HCT116 (cell line): ENCODE results near the gene CTNNA2. TPM values are rescaled to one million over a fixed set of nuclear protein-coding genes. Genes with fewer than 3 reads are reported as not detected.

ENCODE experiments used
- ATAC-seq: fragments of 200-7000 bp; cut with Tn5 transposase; 2 replicates; pipeline ENCODE4 v1.9.1; 2020; ENCODE audit warnings: mild to moderate bottlenecking, moderate library complexity
- BruUV-seq: library from RNA; stranded (reverse); fragments of 400-500 nt; replicated peaks from 2 replicates; lab custom pipeline; 2021; lab: Mats Ljungman, UMichigan
- CTCF ChIA-PET: fragments of 300-600 bp; sonication (Branson Sonifier 250); formaldehyde crosslinking; loops from one replicate; lab custom pipeline; 2021; ENCODE audit warnings: antibody characterized with exemption; lab: Charles Lee
- POLR2A ChIA-PET: fragments of 300-600, 350-600 bp; sonication (Branson Sonifier 250); formaldehyde crosslinking; loops from one replicate; lab custom pipeline; 2021; ENCODE audit warnings: antibody characterized with exemption; lab: Charles Lee
- RAD21 ChIA-PET, 2 experiments: fragments of 300-600 bp; sonication (Branson Sonifier 250); formaldehyde crosslinking; loops; one replicate each; lab custom pipeline; 2023; ENCODE audit warnings: low total read pairs in 2 of 2; ENCODE audit not compliant: uncharacterized antibody in 2 of 2, unreplicated experiment in 2 of 2, low non-redundant PET in 1 of 2; lab: Charles Lee
- DNase-seq: peaks from one replicate; pipeline ENCODE4 v3.0.0-alpha.2; 2010; ENCODE audit warnings: low read depth, low spot score
- H2AFZ ChIP-seq: fragments of 200-600 bp; shearing (Covaris generic), sonication (generic); 2 replicates; pipeline ENCODE4 v1.6.1; 2017; ENCODE audit warnings: low read depth, mixed run types, mixed read lengths, antibody characterized with exemption, low read length; ENCODE audit not compliant: poor library complexity, severe bottlenecking
- H3K27ac ChIP-seq: 2 replicates; pipeline ENCODE4 v1.5.1; 2012; ENCODE audit warnings: low read depth, low read length
- H3K27me3 ChIP-seq: fragments of 200-600 bp; sonication (generic); 2 replicates; pipeline ENCODE4 v1.6.1; 2016; ENCODE audit warnings: mixed run types, low read length, mixed read lengths; ENCODE audit not compliant: insufficient read depth
- H3K36me3 ChIP-seq, 2 experiments: fragments of 200-500 bp in 1 of 2; fragments of 200-600 bp in 1 of 2; sonication (Bioruptor generic) in 1 of 2; sonication (generic) in 1 of 2; 2 replicates each; pipeline versions ENCODE4 v1.5.1 to v1.6.1; 2014 to 2016; ENCODE audit warnings: low read length in 2 of 2, inconsistent platforms in 1 of 2, mixed read lengths in 1 of 2, mixed run types in 1 of 2; ENCODE audit not compliant: insufficient read depth in 2 of 2, control insufficient read depth in 1 of 2
- H3K4me1 ChIP-seq, 2 experiments: fragments of 200-600 bp in 1 of 2; sonication (generic) in 1 of 2; 2 replicates each; pipeline versions ENCODE4 v1.5.1 to v1.6.1; 2012 to 2017; ENCODE audit warnings: low read length in 2 of 2, inconsistent platforms in 1 of 2, mild to moderate bottlenecking in 1 of 2, mixed read lengths in 1 of 2, mixed run types in 1 of 2, moderate library complexity in 1 of 2; ENCODE audit not compliant: insufficient read depth in 2 of 2, control insufficient read depth in 1 of 2
- H3K4me2 ChIP-seq: fragments of 200-600 bp; sonication (generic); 2 replicates; pipeline ENCODE4 v1.6.1; 2017; ENCODE audit warnings: mixed run types, low read length, mixed read lengths
- H3K4me3 ChIP-seq, 2 experiments: fragments of 200-600 bp in 1 of 2; sonication (generic) in 1 of 2; replicated peaks in 1 of 2; 2 replicates each; pipeline ENCODE4 v1.5.1; 2011 to 2016; ENCODE audit warnings: low read length in 2 of 2, control low read depth in 1 of 2, low read depth in 1 of 2, mild to moderate bottlenecking in 1 of 2, mixed read lengths in 1 of 2, mixed run types in 1 of 2
- H3K79me2 ChIP-seq: fragments of 200-600 bp; sonication (generic); 2 replicates; pipeline ENCODE4 v1.6.1; 2017; ENCODE audit warnings: mild to moderate bottlenecking, mixed run types, low read length, moderate library complexity, mixed read lengths; ENCODE audit not compliant: insufficient read depth
- H3K9ac ChIP-seq: fragments of 200-600 bp; sonication (generic); 2 replicates; pipeline ENCODE4 v1.6.1; 2016; ENCODE audit warnings: low read length, mixed read lengths
- H3K9me2 ChIP-seq: fragments of 200-600 bp; sonication (generic), shearing (Covaris generic); 2 replicates; pipeline ENCODE4 v1.6.1; 2017; ENCODE audit warnings: mixed run types, mild to moderate bottlenecking, moderate library complexity; ENCODE audit not compliant: insufficient read depth
- H3K9me3 ChIP-seq, 2 experiments: fragments of 200-500 bp in 1 of 2; fragments of 200-600 bp in 1 of 2; sonication (Bioruptor generic) in 1 of 2; sonication (generic) in 1 of 2; 2 replicates each; pipeline ENCODE4 v1.6.1; 2014 to 2017; ENCODE audit warnings: low read length in 2 of 2, mixed read lengths in 2 of 2, inconsistent platforms in 1 of 2, low read depth in 1 of 2, mild to moderate bottlenecking in 1 of 2, mixed run types in 1 of 2, moderate library complexity in 1 of 2; ENCODE audit not compliant: control insufficient read depth in 1 of 2, insufficient read depth in 1 of 2
- H4K20me1 ChIP-seq: fragments of 200-600 bp; sonication (generic), shearing (Covaris generic); 2 replicates; pipeline ENCODE4 v1.6.1; 2017; ENCODE audit warnings: mixed run types, mild to moderate bottlenecking, moderate library complexity; ENCODE audit not compliant: insufficient read depth
- CEBPB ChIP-seq: IDR thresholded peaks from 2 replicates; pipeline ENCODE4 v1.6.1; 2012; ENCODE audit warnings: low read depth
- EZH2phosphoT487 ChIP-seq: fragments of 200-600 bp; IDR thresholded peaks from 2 replicates; pipeline ENCODE4 v1.6.1; 2018; ENCODE audit warnings: antibody characterized with exemption, borderline replicate concordance
- POLR2AphosphoS5 ChIP-seq: IDR thresholded peaks from 2 replicates; pipeline ENCODE4 v1.6.1; 2011; ENCODE audit warnings: mild to moderate bottlenecking, low read depth, low read length, moderate library complexity
- SIN3A ChIP-seq: IDR thresholded peaks from 2 replicates; pipeline ENCODE4 v1.6.1; 2012; ENCODE audit warnings: low read depth
- intact Hi-C: fragments of 100-400 bp; cut with micrococcal nuclease; formaldehyde crosslinking; loops from 2 replicates; pipeline ENCODE4 v1.10.0; 2022
- total RNA-seq: library from RNA; stranded (reverse); gene quantifications from one replicate; pipeline ENCODE4 v1.2.1, GENCODE V29; 2021; ENCODE audit not compliant: unreplicated experiment

Gene CTNNA2
- total RNA-seq, 1 experiment from 2014 or later: not detected

GRCh38 chr2:80166483-80167171 lies 653.8 kb downstream of the CTNNA2 start:
- DNase-seq (no peak), ATAC-seq (no peak)
- POLR2A ChIA-PET: no interaction called here
- Histone ChIP-seq H3K27ac (no peak overlapping the region), H3K9me2 (no peaks in the 10 kb centered on the region), H3K79me2 (no peaks in the 10 kb centered on the region), H4K20me1 (no peaks in the 10 kb centered on the region), H3K9ac (no peak overlapping the region), H3K4me1 (no peaks in the 10 kb centered on the region), H3K9me3 (peaks cover 6 to 15% of the 10 kb centered on the region in 2 experiments; a peak in 1 of 4 replicates), H2AFZ (no peak overlapping the region), H3K36me3 (no peaks in the 10 kb centered on the region), H3K4me2 (no peak overlapping the region), H3K27me3 (no peaks in the 10 kb centered on the region), H3K4me3 (no peak overlapping the region)
- TF ChIP-seq SIN3A: no peak
- no peak for TF ChIP-seq POLR2AphosphoS5
- no peak for TF ChIP-seq EZH2phosphoT487
- BruUV-seq: no TSS peak
- intact Hi-C loops: no loop called here
- CTCF ChIA-PET: no interaction called here
- RAD21 ChIA-PET: no interaction called here

GRCh38 chr2:80167284-80167808 lies 654.5 kb downstream of the CTNNA2 start:
- Histone ChIP-seq H4K20me1 (no peaks in the 10 kb centered on the region), H3K27me3 (no peaks in the 10 kb centered on the region), H3K4me3 (no peak overlapping the region), H3K9me2 (no peaks in the 10 kb centered on the region), H3K36me3 (no peaks in the 10 kb centered on the region), H3K4me2 (no peak overlapping the region), H2AFZ (no peak overlapping the region), H3K9ac (no peak overlapping the region), H3K79me2 (no peaks in the 10 kb centered on the region), H3K27ac (no peak overlapping the region), H3K9me3 (peaks cover 6 to 15% of the 10 kb centered on the region in 2 experiments; a peak in 1 of 4 replicates), H3K4me1 (no peaks in the 10 kb centered on the region)
- no peak for TF ChIP-seq CEBPB
- intact Hi-C loops: no loop called here
- no TSS peak for BruUV-seq
- no peak for ATAC-seq
- CTCF ChIA-PET: no interaction called here
- RAD21 ChIA-PET: no interaction called here
- no peak for DNase-seq
- POLR2A ChIA-PET: no interaction called here
